Fibroblast of lung (primary cell): ENCODE data around the gene CDKAL1. TPM values are rescaled to one million over a fixed set of nuclear protein-coding genes. Genes with fewer than 3 reads are reported as not detected.

Source experiments
- DNase-seq, 2 donors: peaks; one replicate each; pipeline versions ENCODE4 v3.0.0 to v3.0.0-alpha.2; 2010; ENCODE audit warnings: low read depth in 2 of 2
- H2AFZ ChIP-seq: 2 replicates; pipeline ENCODE4 v1.5.1; 2012; ENCODE audit warnings: low read length, control low read depth, inconsistent platforms
- H3K27ac ChIP-seq: 2 replicates; pipeline ENCODE4 v1.5.1; 2011; ENCODE audit warnings: low read length, control low read depth; ENCODE audit not compliant: insufficient read depth
- H3K27me3 ChIP-seq: 2 replicates; pipeline ENCODE4 v1.5.1; 2011; ENCODE audit warnings: mild to moderate bottlenecking, low read length; ENCODE audit not compliant: control insufficient read depth, insufficient read depth
- H3K36me3 ChIP-seq: 2 replicates; pipeline ENCODE4 v1.5.1; 2011; ENCODE audit warnings: low read length; ENCODE audit not compliant: control insufficient read depth, insufficient read depth
- H3K4me1 ChIP-seq: 2 replicates; pipeline ENCODE4 v1.5.1; 2011; ENCODE audit warnings: low read length; ENCODE audit not compliant: control insufficient read depth, insufficient read depth; ENCODE audit errors: extremely low read depth
- H3K4me2 ChIP-seq: 2 replicates; pipeline ENCODE4 v1.5.1; 2011; ENCODE audit warnings: low read length, control low read depth; ENCODE audit not compliant: insufficient read depth; ENCODE audit errors: extremely low read depth
- H3K4me3 ChIP-seq, 4 experiments: fragments of 200-600 bp in 1 of 4; sonication (generic) in 1 of 4; replicated peaks in 1 of 4; 2 replicates each; pipeline ENCODE4 v1.5.1; 2011 to 2016; ENCODE audit warnings: low read length in 4 of 4, low read depth in 3 of 4, mild to moderate bottlenecking in 3 of 4, control low read depth in 2 of 4, inconsistent platforms in 1 of 4, mixed read lengths in 1 of 4; ENCODE audit not compliant: insufficient read depth in 1 of 4; ENCODE audit errors: control extremely low read depth in 1 of 4
- H3K79me2 ChIP-seq: 2 replicates; pipeline ENCODE4 v1.5.1; 2012; ENCODE audit warnings: mild to moderate bottlenecking, low read length, inconsistent platforms; ENCODE audit not compliant: control insufficient read depth, insufficient read depth
- H3K9ac ChIP-seq: 2 replicates; pipeline ENCODE4 v1.5.1; 2011; ENCODE audit warnings: mild to moderate bottlenecking, low read length, control low read depth; ENCODE audit not compliant: insufficient read depth
- H3K9me3 ChIP-seq: 2 replicates; pipeline ENCODE4 v1.5.1; 2012; ENCODE audit warnings: low read depth, low read length; ENCODE audit not compliant: control insufficient read depth, insufficient read depth
- H4K20me1 ChIP-seq: 2 replicates; pipeline ENCODE4 v1.5.1; 2011; ENCODE audit warnings: low read length; ENCODE audit not compliant: control insufficient read depth, insufficient read depth; ENCODE audit errors: extremely low read depth
- EZH2 ChIP-seq: IDR thresholded peaks from 2 replicates; pipeline ENCODE4 v1.5.1; 2012; ENCODE audit warnings: low read length, control low read depth, mild to moderate bottlenecking; ENCODE audit errors: missing control alignments
- polyA plus RNA-seq, 2 donors: library from polyadenylated mRNA; depleted of rRNA in 1 of 2; stranded (reverse) in 1 of 2; unstranded in 1 of 2; fragments of >200 nt; gene quantifications; 2 replicates each; pipeline ENCODE4 v1.2.1, GENCODE V29; 2011 to 2012; ENCODE audit warnings: missing spikeins in 1 of 2
- total RNA-seq: library from RNA; depleted of rRNA; stranded (reverse); fragments of >200 nt; gene quantifications from 2 replicates; pipeline ENCODE4 v1.2.1, GENCODE V29; 2014
- TF ChIP-seq, protein P1 (sequence below), 2 donors: IDR thresholded peaks in 1 of 2; conservative IDR thresholded peaks in 1 of 2; 1 replicate in 1 of 2; 2 replicates in 1 of 2; pipeline ENCODE4 v1.5.1; 2011 to 2012; ENCODE audit warnings: low read length in 2 of 2, control low read depth in 1 of 2, inconsistent platforms in 1 of 2, low read depth in 1 of 2, mild to moderate bottlenecking in 1 of 2

CDKAL1 gene
- total and polyA plus RNA-seq, 2 donors (not counting 1 experiment from before 2014, with no cell fraction given) = 7.4 to 15.0 TPM

DNA sequence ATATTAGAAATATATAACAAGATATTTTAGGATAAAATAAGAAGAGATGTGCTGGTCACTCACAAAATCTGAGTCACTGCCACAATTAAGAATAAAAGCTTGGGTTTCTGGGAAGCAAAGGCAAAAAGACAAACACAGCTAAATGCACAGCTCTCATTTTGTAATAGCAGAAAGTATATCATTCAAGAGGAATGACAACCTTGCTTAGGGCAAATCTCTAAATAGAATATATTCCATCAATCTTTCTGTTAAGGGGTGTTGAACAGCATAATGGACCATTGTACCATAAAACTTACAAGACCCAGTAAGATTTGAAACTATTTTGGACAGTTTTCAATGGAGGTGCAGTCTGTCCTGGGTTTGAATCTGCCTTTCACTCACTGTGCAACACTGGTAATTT lies 594.3 kb downstream of the CDKAL1 start:
- Histone ChIP-seq H3K27me3 (no peaks in the 10 kb centered on the region), H3K27ac (no peak overlapping the region), H3K79me2 (no peaks in the 10 kb centered on the region), H3K9me3 (no peaks in the 10 kb centered on the region), H2AFZ (no peak overlapping the region), H3K4me2 (no peak overlapping the region), H4K20me1 (no peaks in the 10 kb centered on the region), H3K9ac (no peak overlapping the region), H3K36me3 (no peaks in the 10 kb centered on the region), H3K4me1 (no peaks in the 10 kb centered on the region), H3K4me3 (no peak overlapping the region)
- no peak for TF ChIP-seq EZH2
- TF ChIP-seq, protein P1, sequence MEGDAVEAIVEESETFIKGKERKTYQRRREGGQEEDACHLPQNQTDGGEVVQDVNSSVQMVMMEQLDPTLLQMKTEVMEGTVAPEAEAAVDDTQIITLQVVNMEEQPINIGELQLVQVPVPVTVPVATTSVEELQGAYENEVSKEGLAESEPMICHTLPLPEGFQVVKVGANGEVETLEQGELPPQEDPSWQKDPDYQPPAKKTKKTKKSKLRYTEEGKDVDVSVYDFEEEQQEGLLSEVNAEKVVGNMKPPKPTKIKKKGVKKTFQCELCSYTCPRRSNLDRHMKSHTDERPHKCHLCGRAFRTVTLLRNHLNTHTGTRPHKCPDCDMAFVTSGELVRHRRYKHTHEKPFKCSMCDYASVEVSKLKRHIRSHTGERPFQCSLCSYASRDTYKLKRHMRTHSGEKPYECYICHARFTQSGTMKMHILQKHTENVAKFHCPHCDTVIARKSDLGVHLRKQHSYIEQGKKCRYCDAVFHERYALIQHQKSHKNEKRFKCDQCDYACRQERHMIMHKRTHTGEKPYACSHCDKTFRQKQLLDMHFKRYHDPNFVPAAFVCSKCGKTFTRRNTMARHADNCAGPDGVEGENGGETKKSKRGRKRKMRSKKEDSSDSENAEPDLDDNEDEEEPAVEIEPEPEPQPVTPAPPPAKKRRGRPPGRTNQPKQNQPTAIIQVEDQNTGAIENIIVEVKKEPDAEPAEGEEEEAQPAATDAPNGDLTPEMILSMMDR (conservative IDR thresholded peaks at IDR 0.05 in 1 of 2, IDR thresholded peaks at IDR 0.05 in 1 of 2; ENCODE audit: low read depth in 1 of 2, low read length in 2 of 2) = no peak
- DNase-seq = no peak

DNA sequence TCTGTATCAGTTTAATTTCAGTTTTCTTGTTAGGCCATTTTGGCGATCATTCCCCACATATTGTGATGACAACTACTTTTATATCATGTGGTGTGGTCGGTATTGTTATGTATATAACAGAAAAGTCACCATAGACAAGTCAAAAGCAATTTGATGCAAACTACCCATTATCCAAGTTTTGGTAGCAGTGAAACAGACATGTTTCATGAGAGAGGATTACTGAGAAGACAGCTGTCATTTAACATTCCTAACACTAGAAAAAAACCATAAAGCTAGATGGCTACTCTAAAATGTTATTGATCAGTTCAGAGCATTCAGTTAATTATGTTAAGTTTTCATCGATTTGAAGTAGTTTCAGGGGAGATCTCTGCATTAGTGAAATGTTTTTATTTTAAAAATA lies 597.1 kb downstream of the CDKAL1 start:
- no peak overlapping the region for H2AFZ ChIP-seq
- H4K20me1 ChIP-seq = no peaks in the 10 kb centered on the region
- H3K27ac ChIP-seq = no peak overlapping the region
- H3K36me3 ChIP-seq = no peaks in the 10 kb centered on the region
- no peaks in the 10 kb centered on the region for H3K79me2 ChIP-seq
- H3K4me3 ChIP-seq = no peak overlapping the region
- no peaks in the 10 kb centered on the region for H3K9me3 ChIP-seq
- no peaks in the 10 kb centered on the region for H3K4me1 ChIP-seq
- no peak for DNase-seq
- TF ChIP-seq EZH2 = no peak
- TF ChIP-seq, protein P1 (conservative IDR thresholded peaks at IDR 0.05 in 1 of 2, IDR thresholded peaks at IDR 0.05 in 1 of 2; ENCODE audit: low read depth in 1 of 2, low read length in 2 of 2) = no peak
- H3K9ac ChIP-seq = no peak overlapping the region
- H3K4me2 ChIP-seq = no peak overlapping the region
- H3K27me3 ChIP-seq = no peaks in the 10 kb centered on the region

DNA sequence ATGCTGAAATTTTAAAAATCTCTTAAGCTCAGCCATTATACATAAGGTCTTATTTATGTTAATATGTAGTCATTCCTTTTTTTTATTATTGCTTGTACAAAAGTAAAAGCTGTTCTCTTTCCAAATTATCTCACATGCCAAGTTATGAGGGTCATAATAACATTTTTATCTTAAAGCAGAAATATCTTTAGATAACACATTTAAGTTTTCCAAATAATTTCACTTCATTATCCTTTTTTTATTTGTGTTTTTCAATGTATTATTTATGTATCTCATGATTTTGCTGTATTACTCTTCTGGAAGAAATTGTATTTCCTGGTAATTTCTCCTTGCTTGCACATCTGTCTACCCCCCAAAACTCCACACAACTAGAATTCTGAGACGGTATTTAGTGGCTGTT lies 598.2 kb downstream of the CDKAL1 start:
- Histone ChIP-seq H3K4me2 (no peak overlapping the region), H2AFZ (no peak overlapping the region), H4K20me1 (no peaks in the 10 kb centered on the region), H3K4me3 (no peak overlapping the region), H3K9me3 (no peaks in the 10 kb centered on the region), H3K79me2 (no peaks in the 10 kb centered on the region), H3K4me1 (no peaks in the 10 kb centered on the region), H3K27me3 (no peaks in the 10 kb centered on the region), H3K9ac (no peak overlapping the region), H3K27ac (no peak overlapping the region), H3K36me3 (no peaks in the 10 kb centered on the region)
- no peak for DNase-seq
- TF ChIP-seq EZH2 = no peak
- TF ChIP-seq, protein P1 (conservative IDR thresholded peaks at IDR 0.05 in 1 of 2, IDR thresholded peaks at IDR 0.05 in 1 of 2; ENCODE audit: low read depth in 1 of 2, low read length in 2 of 2) = no peak
